ENCODE measurements around the gene PLEKHA3.

PLEKHA3 gene

DNA sequence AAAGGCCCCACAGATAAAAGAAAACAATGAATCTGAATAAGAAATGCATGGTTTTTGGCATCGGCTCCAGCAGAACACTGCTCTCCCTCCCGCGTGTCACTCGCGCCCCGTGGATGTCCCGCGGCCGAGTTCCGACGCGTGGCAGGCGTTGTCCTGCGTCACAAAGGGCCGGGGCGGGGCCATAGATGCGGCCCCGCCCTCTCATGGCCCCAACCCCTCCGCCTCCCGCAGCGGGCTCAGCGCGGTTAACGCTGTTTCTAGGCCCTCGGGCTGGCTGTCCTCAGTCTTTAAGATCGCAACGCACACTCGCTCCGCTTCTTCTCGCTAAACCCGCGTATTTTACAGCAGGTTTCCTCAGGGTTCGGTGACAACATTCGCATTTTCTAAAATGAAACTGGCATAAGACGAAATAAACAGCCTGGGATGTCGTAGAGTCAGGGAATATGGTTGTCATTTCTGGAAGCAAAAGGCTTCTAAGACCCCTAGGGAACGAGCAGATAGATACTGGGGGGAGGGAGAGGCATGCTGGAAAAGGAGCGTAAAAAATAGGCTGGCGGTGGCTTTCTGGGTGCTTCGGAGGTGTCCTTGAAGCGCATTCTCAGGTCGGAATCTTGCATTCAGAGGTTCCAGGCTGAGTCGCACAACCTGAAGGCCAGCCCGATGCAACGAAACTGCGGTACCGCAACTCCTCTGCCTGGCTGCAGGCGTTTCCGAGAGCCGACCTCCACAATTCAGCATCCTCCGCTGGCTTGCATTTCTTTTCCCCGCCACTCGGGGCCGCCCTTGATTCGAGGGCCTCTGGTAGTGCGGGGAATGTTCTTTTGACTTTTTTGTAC lies 1.6 kb upstream of the PLEKHA3 start, which contains the start of gene FKBP7:
TSS of gene FKBP7 (minus strand) at position 162 of the 836 bp plus-strand sequence. CDS start at position 61, 101 bp downstream.
- DNase-seq (ENCODE audit: low read depth) = peak; percentile 82

DNA sequence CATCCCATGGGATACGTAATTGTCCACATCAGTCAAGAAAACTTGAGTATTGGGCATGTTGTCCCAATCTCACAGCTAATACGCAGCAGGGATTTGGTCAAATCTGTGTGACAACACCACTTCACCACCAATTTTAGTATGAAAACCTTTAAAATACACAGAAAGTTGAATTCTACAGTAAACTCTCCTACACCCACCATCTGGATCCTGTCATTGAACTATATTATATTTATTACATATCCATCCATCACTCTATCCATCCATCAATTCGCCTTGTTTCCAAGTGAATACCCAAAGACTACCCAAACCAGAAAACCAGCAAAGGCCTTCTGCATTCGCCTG lies 1.0 kb upstream of the PLEKHA3 start:
- DNase-seq (ENCODE audit: low read depth) = no peak

DNA sequence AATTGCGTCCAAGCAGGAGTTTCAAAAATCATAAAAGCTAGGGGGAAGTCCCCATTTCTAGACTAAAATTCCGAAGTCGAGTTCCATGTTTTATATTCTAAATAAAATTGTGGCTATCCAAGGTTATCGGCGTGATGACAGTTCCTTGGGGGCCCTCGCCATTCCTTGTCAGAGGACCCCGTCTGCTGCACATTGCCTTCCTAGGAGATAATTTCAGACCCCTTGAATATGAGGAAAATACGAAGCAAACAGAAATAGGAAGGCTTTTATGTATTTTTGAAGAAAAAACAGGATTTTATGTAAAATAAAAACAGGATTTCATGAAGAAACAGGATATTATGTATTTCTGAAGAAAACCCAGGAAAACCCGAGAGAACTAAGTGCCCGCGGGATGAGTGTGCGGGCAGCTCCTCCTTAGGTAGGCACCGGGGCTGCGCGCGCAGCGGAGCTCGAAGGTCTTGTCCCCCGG lies 465 bp upstream of the PLEKHA3 start:
- no peak for DNase-seq (ENCODE audit: low read depth)

DNA sequence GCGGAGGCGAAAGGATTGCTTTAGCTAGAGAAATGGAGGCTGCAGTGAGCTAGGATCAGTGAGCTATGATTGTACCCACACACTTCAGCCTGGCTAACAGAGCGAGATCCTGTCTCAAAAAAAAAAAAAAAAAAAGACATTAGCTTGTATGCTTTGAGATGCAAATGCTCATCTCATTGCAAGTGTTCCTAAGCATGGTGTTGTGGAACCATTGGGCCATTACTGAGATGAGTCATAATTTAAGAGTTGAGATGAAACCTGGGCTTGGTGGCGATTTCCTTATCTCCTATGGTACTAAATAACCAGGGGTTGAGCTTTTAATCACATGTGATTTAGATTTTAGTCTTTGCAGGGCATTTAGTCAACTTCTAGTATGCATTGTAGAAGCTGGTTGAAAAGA lies 2.2 kb downstream of the PLEKHA3 start:
- no peak for DNase-seq (ENCODE audit: low read depth)

DNA sequence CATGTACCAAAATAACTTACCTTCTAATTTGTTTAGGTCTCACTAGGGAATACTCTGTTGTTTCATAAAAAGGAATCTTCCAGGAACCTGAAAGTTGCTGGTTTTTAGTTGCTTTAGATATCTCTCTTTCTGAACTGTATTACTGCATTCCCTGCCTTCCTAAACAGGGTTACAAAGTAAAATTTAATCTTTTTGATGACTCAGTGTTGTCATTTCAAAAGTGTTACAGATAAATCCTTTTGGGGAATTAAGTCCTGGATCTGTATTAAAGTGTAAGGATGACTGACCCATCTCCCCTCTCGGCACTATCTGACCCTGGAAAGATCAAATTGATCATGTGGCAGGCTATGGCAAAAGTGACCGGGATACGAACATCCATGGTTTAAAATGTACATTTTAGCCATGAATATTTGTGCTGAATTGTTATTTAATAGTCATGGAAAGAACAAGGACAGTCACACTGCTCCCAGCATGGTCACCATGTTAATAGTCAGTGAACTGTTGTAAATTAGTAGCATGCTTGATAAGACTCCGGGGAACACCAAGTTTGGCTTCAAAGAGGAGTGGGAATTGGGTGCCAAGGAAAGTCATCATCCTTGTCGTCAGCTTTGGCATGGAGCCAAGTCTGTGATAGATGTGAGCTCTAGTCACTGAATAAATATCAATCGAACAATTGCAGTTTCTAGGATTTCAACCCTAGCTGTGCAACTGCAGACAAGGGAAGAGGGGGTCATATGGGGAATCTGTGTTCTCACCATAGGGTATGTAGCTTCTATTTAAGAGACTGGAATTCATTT lies 4.2 kb downstream of the PLEKHA3 start:
- DNase-seq (ENCODE audit: low read depth) = peak; percentile 27

DNA sequence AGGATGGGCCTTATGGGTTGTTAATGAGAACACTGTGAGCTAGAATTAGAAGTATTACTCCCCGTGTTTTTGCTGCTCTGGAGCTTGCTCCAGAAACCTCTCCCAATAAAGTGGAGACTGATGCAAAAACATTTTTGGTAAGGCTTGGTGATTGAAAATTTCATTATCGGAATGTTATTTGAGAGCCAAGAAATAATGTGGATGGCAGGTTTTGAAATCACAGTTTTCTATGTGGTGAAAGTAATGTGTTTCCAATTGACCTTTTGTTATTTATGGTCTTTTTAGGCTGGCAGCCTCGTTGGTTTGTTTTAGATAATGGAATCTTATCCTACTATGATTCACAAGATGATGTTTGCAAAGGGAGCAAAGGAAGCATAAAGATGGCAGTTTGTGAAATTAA lies 5.1 kb downstream of the PLEKHA3 start:
- no peak for DNase-seq (ENCODE audit: low read depth)

DNA sequence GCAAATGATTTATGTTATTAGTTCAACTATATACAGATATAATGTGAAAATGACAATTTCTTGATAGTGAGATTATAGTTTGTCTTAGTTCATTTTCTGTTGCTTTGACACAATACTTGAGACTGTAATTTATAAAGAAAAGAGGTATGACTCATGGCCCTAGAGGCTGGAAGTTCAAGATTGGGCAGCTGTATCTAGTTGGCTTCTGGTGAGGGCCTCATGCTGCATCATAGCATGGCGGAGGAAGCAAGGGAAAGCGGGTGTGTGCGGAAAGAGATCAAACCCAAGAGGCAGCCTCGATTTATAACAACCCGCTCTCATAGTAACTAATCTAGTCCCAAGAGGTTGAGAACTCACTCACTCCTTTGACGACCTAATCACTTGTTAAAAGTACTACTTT lies 11.4 kb downstream of the PLEKHA3 start:
- DNase-seq (ENCODE audit: low read depth) = no peak

DNA sequence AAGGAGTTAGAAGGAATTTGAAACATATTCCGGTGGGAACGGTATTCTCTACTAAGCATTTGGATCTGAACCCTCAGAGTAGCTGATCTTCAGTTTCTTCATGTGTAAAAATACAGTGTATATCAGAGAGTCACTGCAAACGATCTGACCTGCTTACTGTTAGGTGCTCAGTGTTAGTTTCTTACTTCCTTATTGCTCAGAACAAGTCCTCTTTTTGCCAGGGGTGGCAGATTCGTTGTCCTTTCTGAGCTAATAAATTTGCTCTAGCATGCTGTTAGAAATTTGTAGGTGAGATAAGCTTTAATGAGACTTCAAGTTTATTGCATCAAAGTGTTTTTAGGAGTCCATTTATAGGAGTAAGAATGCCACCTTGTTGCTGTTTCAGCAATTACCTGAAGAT lies 15.8 kb downstream of the PLEKHA3 start:
- no peak for DNase-seq (ENCODE audit: low read depth)

DNA sequence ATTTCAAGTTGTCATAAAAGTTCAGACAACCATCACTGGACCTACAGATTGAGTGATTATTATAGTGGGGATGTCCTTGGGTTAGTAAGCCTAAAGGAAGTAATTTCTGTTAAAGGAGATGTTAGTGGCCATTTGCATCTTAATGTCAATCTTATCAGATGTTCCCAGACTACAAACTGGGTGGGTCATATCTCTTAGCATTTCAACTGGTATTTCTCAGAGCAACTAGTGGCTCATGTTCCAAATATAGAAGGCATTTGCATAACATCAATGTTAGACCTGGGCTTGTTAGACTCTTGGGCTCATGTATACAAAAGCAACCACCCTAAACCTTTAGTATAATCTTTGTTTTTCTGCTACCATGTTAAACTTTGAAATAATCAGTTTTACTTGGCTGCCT lies 17.9 kb downstream of the PLEKHA3 start:
- DNase-seq (ENCODE audit: low read depth) = peak; percentile 16

DNA sequence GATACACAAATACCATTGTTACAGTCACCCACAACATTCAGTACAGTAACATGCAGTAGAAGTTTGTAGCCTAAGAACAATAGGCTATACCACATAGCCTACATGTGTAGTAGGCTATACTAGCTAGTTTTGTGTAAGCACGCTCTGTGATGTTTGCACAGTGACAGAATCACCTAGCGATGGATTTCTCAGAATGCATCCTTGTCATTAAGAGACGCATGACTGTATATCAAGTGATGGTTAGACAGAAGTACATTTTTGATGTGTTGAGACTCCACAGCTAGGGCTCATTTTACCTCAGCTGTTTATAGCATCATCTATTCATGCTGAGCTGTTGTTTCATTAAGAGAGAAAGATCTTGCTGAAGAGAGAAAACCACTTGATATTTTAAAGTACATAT lies 19.4 kb downstream of the PLEKHA3 start:
- no peak for DNase-seq (ENCODE audit: low read depth)

DNA sequence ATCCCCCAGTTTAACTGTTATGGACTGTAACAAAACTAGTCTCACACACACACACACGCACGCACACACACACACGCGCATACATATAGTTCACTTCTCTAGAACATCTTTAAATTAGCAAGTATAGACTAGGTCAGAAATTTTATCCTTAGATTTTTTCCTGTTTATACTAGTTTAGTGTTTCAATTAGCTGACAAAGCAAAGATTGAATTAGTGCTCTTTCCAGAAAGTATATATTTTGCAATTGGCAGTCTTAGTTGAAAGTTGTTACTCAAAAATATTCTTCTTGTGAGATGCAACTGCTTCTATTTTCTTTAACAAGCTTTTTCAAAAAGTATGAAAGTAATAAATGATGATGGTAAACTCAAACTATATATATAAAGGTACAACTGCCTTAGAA lies 22.5 kb downstream of the PLEKHA3 start:
- no peak for DNase-seq (ENCODE audit: low read depth)

DNA sequence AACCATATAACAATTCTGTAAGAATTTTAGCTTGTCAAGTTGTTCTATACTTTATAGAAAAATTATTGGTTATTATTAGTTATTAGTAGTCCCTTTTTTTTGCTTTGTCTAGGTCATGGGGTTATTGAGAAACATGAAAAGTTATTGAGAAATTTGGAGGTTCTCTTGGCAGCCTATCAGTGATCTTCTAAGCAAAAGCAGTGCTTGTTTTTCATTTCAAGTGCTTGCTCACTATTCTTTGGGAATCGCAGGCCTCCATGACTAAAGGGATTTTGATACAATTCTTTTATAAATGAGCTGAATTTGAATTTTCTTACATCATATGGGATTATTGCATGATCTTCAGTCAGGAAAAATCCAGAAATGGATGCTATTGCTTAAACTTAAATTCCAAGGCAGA lies 25.8 kb downstream of the PLEKHA3 start:
- DNase-seq (ENCODE audit: low read depth) = no peak

DNA sequence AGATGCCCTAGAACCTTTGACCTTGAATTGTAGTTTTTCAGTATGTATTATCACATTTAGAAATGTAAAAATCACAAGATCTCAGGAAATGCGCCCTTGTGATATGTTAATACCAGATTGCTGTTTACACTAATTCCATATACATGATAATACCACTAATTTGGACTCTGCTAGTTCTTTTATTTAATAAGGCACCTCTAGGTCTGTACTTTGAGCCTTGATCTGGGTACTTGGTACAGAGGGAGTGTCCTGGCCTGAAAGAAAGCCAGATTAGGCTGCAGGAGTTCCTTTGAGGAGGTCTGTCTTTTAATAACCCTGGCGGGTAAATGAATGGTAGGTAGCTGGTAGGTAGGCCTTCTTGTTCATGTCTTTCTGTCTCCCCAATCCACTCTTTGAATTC lies 26.3 kb downstream of the PLEKHA3 start:
- no peak for DNase-seq (ENCODE audit: low read depth)

DNA sequence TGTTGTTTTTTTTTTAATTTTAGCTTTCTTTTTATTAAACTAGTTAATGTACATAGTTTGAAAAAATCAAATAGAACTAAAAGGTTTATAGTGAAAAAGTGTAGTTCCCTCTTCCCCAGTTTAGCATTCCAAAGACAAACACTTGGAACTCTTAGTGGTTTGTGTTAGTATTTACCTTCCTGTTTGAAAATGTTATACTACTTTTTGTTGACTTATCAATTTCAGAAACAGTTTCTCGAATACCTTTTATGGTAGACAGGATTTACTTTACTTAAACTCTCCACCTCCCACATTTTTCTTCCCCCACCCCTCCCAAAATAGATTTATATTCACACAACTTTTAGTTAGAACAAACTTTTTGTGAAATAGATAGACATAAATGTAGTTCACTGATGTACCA lies 26.7 kb downstream of the PLEKHA3 start:
- DNase-seq (ENCODE audit: low read depth) = no peak

DNA sequence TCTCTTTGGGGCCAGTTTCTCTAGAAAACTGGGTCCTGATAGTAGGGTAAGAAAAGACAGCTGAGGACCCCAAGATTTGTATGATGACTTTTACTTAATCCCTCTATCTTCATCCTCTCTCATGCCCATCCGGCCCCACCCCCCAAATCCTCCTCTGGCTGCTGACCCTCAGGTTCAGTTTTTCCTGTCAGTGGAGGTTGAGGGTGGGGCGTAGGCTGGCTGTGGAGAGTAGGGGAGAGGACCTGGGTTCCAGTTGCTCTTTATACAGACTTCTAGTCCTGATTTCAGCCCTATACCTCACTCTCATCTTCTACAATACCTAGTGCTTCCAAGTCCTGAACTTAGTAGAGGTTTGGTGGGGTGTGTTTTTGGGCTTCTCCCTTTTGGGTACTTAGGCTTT lies 28.4 kb downstream of the PLEKHA3 start:
- no peak for DNase-seq (ENCODE audit: low read depth)

DNA sequence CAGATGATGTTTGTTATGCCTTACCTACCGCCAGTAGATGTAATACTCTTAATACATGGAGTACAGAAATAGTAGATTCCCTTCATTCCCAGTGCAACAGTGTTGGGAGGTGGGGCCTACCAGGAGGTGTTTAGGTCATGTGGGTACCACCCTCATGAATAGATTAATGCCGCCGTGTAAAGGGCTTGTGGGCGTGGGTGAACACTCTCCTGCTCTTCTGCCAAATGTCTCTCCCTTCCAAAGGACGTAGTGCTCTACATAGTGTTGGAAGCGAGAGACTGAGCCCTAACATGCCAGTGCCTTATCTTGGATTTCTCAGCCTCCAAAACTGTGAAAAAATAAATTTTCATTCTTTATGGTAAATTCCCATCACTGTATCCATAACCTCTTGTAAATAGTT lies 30.1 kb downstream of the PLEKHA3 start:
- no peak for DNase-seq (ENCODE audit: low read depth)

DNA sequence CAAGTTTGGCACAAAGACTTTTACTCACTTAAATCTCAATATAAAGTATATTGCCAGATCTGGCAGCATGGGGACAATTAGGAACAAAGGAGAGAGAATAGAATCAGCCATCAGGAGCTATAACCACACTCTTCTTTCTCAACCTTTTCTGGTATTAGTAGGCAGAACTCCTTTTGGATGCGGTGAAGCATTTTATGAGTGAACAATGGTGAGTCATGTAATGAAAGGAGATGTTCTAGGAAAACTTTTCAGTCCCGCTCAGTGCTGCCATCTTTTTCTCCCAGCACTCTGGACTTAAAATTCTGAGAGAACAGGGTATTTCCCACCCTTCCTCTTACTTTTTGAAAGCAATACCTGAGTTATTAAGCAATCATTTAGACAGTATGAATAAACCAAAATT lies 32.2 kb downstream of the PLEKHA3 start:
- DNase-seq (ENCODE audit: low read depth) = peak; percentile 31

DNA sequence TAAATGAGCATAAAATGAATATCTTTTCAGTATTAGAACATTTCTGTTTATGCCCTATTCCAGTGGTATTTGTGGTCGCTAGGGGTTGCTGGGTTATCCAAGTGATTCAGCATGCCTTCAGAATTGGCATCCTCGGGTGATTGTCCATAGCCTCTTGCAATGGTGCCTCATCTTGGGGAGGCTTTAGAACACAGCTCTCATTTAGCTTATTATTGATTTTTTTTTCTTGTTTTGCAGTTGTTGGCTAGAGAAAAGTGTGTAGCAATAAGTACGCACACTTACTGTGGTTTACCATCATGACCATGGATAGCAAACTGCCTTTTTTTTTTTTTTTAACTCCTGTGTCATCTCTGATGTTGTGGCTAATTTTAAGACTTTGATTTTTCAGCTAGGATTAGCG lies 33.6 kb downstream of the PLEKHA3 start:
- peak; percentile 20 for DNase-seq (ENCODE audit: low read depth)

DNA sequence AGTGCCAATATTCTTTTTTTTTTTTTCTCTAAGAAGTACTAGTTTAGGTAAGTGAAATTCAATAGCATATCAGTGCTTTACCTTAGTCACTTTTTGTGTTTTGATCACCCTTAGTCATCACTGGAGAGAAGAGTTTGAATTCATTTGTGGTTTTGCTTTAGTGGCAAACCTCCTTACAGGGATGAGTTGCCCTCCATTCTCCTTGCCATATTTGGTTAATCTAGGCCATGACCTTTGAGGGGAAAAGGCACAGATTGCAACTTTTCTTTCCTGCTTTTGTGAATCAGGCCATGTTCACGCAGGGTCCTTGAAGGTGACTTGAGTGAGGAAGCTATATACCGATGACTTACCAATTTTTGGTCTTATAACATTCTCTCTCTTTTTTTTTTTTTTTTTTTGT lies 34.4 kb downstream of the PLEKHA3 start:
- DNase-seq (ENCODE audit: low read depth) = peak; percentile 61

DNA sequence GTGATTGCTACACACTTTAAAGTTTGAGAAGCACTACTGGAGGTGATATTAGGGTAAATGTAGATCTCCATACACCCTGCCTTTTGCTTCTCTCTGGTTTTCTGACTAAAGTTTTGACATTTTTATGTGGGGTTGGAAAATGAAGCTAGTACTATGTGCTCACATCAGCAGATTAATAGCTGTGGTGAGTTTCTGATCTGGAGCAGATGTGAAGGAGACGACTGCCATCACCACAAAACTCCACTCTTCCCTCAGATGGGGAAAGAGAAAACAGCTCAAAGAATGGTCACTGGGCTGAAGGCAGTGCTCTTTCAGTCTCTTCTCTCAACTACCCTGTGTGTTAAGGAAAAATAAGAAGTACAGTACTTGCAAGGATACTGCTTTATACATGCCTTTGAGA lies 37.2 kb downstream of the PLEKHA3 start:
- DNase-seq (ENCODE audit: low read depth) = no peak

DNA sequence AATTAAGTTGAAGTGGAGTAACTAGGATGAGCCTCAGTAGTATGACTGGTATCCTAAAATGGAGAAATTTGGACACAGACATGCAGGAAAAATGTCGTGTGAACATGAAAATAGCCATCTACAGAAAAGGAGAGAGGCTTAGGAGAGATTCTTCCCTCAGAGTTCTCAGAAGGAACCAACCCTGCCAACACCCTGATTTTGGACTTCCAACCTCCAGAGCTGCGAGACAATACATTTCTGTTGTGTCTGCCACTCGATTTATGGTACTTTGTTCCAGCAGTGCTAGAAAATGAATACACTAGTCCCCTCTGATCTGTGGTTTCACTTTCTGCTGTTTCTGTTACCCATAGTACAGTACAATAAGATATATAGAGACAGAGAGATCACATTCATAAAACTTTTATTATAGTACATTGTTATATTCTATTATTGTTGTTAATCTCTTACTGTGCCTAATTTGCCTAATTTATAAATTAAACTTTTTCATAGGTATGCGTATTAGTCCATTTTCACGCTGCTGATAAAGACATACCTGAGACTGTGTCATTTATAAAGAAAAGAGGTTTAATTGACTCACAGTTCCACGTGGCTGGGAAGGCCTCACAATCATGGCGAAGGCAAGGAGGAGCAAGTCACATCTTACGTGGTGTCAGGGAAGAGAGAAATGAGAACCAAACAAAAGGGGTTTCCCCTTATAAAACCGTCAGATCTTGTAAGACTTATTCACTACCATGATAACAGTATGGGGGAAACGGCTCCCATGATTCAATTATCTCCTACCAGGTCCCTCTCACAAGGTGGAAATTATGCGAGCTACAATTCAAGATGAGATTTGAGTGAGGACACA lies 41.3 kb downstream of the PLEKHA3 start:
- DNase-seq (ENCODE audit: low read depth) = no peak

DNA sequence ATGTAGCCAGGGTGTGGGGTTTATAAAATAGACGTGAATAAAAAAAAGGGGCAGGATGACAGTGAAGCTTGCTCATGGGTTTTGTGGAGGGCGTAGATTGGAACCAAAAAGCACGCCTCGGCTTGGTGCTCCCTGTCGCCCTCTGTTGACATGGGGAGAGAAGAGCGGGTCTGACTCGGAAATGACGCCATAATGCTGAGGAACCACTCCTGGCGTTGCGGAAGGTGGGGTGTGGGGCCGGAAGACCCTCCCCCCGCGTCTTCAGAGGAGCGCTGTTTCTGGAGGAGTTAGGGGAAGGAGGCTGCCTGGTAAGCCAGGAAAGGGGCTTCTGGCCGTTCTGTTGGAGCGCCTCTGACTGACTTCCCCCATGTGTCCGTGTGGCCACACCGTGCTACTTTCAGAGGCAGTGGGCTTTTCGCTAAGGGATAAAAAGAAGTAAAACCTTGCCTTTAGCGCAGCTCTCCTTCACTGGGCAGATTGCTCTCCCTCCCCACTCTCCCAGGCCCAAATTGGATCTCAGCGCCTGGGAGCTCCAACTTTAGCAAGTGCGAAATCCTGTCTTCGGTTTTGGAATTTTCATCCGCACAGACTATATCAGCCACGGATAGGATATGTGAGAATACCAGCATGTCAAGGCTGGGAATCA lies 42.8 kb downstream of the PLEKHA3 start:
- peak; percentile 85 for DNase-seq (ENCODE audit: low read depth)

Data from EH (cell line).